Thyroid gland (tissue), 4 donors: ENCODE measurements around the gene DICER1.

ENCODE experiments used
- CTCF ChIP-seq, 6 experiments: fragments of 200-600 bp in 3 of 6; fragments of 450-650 bp in 3 of 6; sonication (generic) in 3 of 6; IDR thresholded peaks; one replicate each; pipeline ENCODE4 v1.5.1; 2016 to 2019; ENCODE audit warnings: antibody characterized with exemption in 6 of 6, mild to moderate bottlenecking in 2 of 6, inconsistent platforms in 1 of 6, moderate library complexity in 1 of 6
- POLR2A ChIP-seq, 2 donors: fragments of 450-650 bp; IDR thresholded peaks; one replicate each; pipeline ENCODE4 v1.6.1; 2017; ENCODE audit warnings: antibody characterized with exemption in 2 of 2, mild to moderate bottlenecking in 2 of 2, moderate library complexity in 1 of 2

GRCh38 chr14:95200404-95200803 is 43.1 kb upstream of the DICER1 start:
- TF ChIP-seq CTCF (IDR thresholded peaks at IDR 0.05) (peak in 2 of 6 experiments; percentile 16 to 18), POLR2A (IDR thresholded peaks at IDR 0.05) (no peak)
